Measurements from ENCODE around the gene ALG14. TPM values are rescaled to one million over a fixed set of nuclear protein-coding genes. Genes with fewer than 3 reads are reported as not detected.

Gene ALG14
- total RNA-seq, 1 donor from 2014 or later: 2.0 TPM

- intact Hi-C loops (cut with DNase I): loop anchor here (5.0 kb wide), 1 partner anchor 65 kb away; no protein-coding TSS in a partner anchor
- DNase-seq (ENCODE audit: missing footprints) (no peak), ATAC-seq (no peak)
Observed at GRCh38 chr1:94976971-94977548, 95.7 kb downstream of the ALG14 start.

- ATAC-seq: no peak
- intact Hi-C loops (cut with DNase I): loop anchor here (5.0 kb wide), 1 partner anchor 67 kb away; no protein-coding TSS in a partner anchor
- no peak for DNase-seq (ENCODE audit: missing footprints)
Observed at GRCh38 chr1:94974824-94975223, 97.9 kb downstream of the ALG14 start.

- intact Hi-C loops (cut with DNase I): no loop called here
- ATAC-seq (peak; percentile 34), DNase-seq (ENCODE audit: missing footprints) (no peak)
Observed at GRCh38 chr1:94974241-94974640, 98.5 kb downstream of the ALG14 start.

GRCh38 chr1:94973309-94973922 is 99.3 kb downstream of the ALG14 start:
- DNase-seq (ENCODE audit: missing footprints): no peak
- peak; percentile 48 for ATAC-seq
- intact Hi-C loops (cut with DNase I): no loop called here

GRCh38 chr1:94971491-94971924 is 101.2 kb downstream of the ALG14 start:
- DNase-seq (ENCODE audit: missing footprints) (no peak), ATAC-seq (no peak)
- intact Hi-C loops (cut with DNase I): no loop called here

GRCh38 chr1:94970783-94971182 is 102.0 kb downstream of the ALG14 start:
- no peak for DNase-seq (ENCODE audit: missing footprints)
- ATAC-seq: no peak
- intact Hi-C loops (cut with DNase I): no loop called here

GRCh38 chr1:94969137-94969536 is 103.6 kb downstream of the ALG14 start:
- intact Hi-C loops (cut with DNase I): no loop called here
- no peak for DNase-seq (ENCODE audit: missing footprints)
- no peak for ATAC-seq

GRCh38 chr1:94966033-94966432 is 106.7 kb downstream of the ALG14 start:
- intact Hi-C loops (cut with DNase I): no loop called here
- no peak for ATAC-seq
- DNase-seq (ENCODE audit: missing footprints): no peak

GRCh38 chr1:94963864-94964263 is 108.9 kb downstream of the ALG14 start:
- DNase-seq (ENCODE audit: missing footprints) (no peak), ATAC-seq (no peak)
- intact Hi-C loops (cut with DNase I): loop anchor here (5.0 kb wide), 1 partner anchor 37 kb away; the partner anchor contains the start of gene CNN3

- ATAC-seq (peak; percentile 58), DNase-seq (ENCODE audit: missing footprints) (no peak)
- intact Hi-C loops (cut with DNase I): loop anchor here (5.0 kb wide), 1 partner anchor 35 kb away; the partner anchor contains the start of gene CNN3
Observed at GRCh38 chr1:94962409-94963265, 110.1 kb downstream of the ALG14 start.

- intact Hi-C loops (cut with DNase I): loop anchor here (5.0 kb wide), 1 partner anchor 35 kb away; the partner anchor contains the start of gene CNN3
- ATAC-seq: no peak
- DNase-seq (ENCODE audit: missing footprints): no peak
Observed at GRCh38 chr1:94961988-94962387, 110.8 kb downstream of the ALG14 start.

- DNase-seq (ENCODE audit: missing footprints): no peak
- intact Hi-C loops (cut with DNase I): loop anchor here (5.0 kb wide), 1 partner anchor 34 kb away; the partner anchor contains the start of gene CNN3
- ATAC-seq: no peak
Observed at GRCh38 chr1:94961582-94961981, 111.2 kb downstream of the ALG14 start.

- no peak for ATAC-seq
- DNase-seq (ENCODE audit: missing footprints): no peak
- intact Hi-C loops (cut with DNase I): no loop called here
Observed at GRCh38 chr1:94958081-94958480, 114.7 kb downstream of the ALG14 start.

- no peak for DNase-seq (ENCODE audit: missing footprints)
- ATAC-seq: peak; percentile 84
- intact Hi-C loops (cut with DNase I): no loop called here
Observed at GRCh38 chr1:94955767-94956632, 116.8 kb downstream of the ALG14 start.

- peak; percentile 29 for ATAC-seq
- DNase-seq (ENCODE audit: missing footprints): no peak
- intact Hi-C loops (cut with DNase I): no loop called here
Observed at GRCh38 chr1:94954263-94955220, 118.2 kb downstream of the ALG14 start.

GRCh38 chr1:94953746-94954145 is 119.0 kb downstream of the ALG14 start:
- intact Hi-C loops (cut with DNase I): no loop called here
- no peak for DNase-seq (ENCODE audit: missing footprints)
- no peak for ATAC-seq

GRCh38 chr1:94953107-94953506 is 119.6 kb downstream of the ALG14 start:
- no peak for DNase-seq (ENCODE audit: missing footprints)
- intact Hi-C loops (cut with DNase I): no loop called here

More at GRCh38 chr1:94953107-94953506, 119.6 kb downstream of the ALG14 start:
- ATAC-seq: no peak
